G401 (cell line): ENCODE results near the gene MDM1. TPM values are rescaled to one million over a fixed set of nuclear protein-coding genes. Genes with fewer than 3 reads are reported as not detected.
A peak's percentile ranks its signal among the peaks of the same experiment; 100 is the strongest.

Source experiments
- DNase-seq: peaks from one replicate; pipeline ENCODE4 v3.0.0-alpha.2; 2015; ENCODE audit warnings: low spot score
- in situ Hi-C: cut with HindIII; loops from 2 replicates; pipeline ENCODE4 v1.10.0; 2016; ENCODE audit warnings: low sequenced_read_pairs, mixed read lengths
- total RNA-seq: library from RNA; depleted of rRNA; stranded (reverse); fragments of >200 nt; shearing (Covaris generic); gene quantifications from 2 replicates; pipeline ENCODE4 v1.2.3, GENCODE V29; 2014

The MDM1 gene
- total RNA-seq, 1 experiment from 2014 or later = 12.8 TPM

DNA sequence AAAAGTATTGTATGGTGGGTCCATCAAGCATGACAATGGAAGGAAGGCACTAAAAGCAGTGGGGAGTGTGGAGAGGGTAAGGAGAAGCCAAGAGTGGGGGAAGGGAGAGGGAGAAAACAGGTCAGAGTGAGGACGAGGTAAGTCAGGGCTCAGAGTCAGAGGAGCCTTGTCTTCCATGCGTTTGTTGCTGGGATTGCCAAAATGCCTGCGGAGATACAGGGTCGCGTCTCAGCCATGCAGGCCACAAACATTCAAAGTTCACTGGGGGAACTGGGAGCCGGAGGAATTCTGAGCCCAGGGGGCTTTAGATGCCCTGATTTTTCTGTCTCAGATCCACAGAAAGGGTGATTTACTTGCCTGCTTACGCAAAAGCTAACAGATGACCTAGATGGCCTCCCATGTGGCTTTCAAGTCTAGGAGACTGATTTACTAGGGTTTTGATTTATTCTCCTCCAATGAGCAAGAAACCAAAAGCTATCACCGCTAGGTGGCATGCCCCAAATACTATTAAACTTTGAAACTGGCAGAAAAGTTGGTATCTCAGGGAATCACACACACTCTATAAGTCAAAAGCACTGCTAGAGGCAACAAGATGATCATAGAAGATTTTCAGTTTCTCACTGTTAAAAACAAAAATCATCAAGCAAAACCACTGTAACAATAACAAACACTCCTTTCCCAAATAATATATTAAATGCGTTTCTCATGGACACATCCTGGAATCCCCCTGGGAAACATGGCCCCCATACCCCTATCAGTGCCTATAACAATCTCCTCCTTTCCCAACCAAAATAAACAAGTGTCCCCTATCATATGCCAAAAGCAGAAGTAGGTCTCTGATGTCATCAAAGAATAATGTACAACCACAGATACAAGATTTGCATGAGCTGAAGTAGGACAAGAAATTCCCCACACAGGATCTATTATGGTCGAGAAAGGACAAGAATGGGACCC lies 26.6 kb upstream of the MDM1 start:
- DNase-seq = peak; percentile 51
- in situ Hi-C loops = no loop called here

DNA sequence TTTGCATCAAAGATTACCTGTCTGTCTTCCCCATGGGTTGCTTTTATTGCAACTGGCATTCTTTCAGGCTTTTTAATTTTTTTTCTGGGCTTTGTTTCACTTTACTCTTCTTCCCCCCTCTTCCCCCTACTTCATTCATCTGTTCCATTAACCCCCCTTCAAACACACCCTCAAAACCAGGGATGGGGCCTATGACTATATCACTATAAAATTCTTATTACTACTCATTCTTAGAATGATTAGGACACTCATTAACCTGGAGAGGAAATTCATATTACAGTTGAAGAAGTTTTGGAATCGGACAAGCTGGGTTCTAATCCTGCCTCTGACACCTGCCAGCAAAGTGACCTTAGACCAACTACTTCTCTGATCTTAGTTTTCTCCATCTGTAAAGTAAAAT lies 24.8 kb upstream of the MDM1 start:
- in situ Hi-C loops = no loop called here

DNA sequence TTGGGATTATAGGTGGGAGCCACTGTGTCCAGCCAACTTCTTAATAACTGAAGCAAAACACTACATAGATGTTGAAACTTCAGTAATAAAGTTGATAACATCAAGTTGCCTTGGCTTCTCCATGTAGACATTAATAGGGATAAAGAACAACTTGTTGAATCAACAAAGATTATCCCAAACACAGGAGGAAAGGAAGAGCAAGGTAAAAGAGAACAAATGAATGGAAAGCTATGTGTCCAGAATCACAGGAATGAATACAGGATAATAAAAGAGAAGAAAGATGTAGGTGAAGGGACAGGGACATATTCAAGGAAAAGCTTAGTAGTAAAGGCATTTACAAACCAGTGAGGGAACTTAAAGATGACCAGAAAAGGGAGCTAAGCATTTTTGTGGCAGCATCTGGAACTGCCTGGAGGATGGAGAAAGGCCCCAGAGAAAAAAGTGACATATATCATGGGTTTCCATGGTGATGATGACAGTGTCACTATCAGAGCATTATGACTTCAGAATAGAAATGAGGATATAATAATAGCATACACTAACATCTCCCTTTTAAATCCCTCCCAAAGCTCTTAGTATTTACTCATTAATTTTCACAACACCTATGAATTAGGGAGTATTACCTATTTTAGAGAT lies 24.0 kb upstream of the MDM1 start:
- no peak for DNase-seq
- in situ Hi-C loops = no loop called here

More for the DNA sequence above, 24.8 kb upstream of the MDM1 start:
- no peak for DNase-seq

DNA sequence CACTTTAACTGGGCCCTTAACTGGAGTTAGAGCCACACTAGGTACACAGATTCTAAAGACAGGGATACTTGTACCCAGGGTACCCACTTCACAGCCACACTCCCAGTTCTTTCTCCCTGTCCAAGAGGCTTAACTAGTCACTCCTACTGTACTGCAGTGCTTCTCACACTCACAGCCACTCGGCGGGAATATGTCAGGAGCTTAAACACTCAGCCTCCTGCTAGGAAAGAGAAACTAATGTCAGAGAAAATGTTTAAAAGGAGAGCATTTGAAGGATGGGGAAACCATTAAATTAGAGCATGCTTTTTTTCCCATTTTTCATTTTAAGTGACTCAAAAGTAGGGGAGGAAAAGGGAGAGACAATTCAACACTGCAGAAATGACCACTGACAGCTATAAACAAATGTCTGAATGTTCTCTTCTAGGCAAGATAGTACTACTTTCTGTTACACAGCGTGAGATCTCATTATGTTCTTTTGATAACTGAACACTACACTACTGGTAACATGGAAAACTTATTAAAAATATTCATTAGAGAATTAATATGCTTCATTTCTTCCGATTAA lies 22.9 kb upstream of the MDM1 start:
- no peak for DNase-seq
- in situ Hi-C loops = no loop called here

DNA sequence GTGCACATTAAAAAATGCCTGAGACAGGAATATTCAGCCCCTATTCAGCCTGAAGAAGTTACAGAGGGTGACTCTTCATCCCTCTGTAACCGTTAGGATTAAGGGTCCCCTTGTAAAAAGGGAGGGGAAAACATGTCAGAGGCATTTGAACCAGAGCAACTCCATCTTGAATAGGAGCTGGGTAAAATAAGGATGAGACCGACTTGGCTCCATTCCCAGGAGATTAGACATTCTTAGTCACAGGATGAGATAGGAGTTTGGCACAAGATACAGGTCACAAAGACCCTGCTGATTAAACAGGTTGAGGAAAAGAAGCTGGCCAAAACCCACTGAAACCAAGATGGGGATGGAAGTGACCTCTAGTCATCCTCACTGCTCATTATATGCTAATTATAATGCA lies 19.9 kb upstream of the MDM1 start:
- peak; percentile 33 for DNase-seq
- in situ Hi-C loops = no loop called here

DNA sequence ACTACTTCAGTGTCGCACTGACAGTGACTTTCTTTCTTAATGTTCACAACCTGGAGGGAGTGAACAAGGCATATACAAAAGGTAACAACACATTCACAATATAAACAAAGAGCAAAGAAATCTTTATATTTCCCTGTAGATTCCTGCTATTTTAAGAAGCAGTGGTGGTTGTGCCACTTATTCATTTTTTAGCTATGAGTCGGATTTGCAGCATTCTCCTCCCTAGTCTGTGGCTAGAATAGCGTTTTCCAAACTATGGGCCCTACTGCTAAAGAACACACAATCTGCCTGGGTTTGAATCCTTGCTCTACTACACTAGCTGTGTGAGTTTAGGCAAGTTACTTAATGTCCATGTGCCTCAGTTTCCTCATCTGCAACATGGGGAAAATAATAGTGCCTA lies 18.6 kb upstream of the MDM1 start:
- in situ Hi-C loops = no loop called here
- no peak for DNase-seq

DNA sequence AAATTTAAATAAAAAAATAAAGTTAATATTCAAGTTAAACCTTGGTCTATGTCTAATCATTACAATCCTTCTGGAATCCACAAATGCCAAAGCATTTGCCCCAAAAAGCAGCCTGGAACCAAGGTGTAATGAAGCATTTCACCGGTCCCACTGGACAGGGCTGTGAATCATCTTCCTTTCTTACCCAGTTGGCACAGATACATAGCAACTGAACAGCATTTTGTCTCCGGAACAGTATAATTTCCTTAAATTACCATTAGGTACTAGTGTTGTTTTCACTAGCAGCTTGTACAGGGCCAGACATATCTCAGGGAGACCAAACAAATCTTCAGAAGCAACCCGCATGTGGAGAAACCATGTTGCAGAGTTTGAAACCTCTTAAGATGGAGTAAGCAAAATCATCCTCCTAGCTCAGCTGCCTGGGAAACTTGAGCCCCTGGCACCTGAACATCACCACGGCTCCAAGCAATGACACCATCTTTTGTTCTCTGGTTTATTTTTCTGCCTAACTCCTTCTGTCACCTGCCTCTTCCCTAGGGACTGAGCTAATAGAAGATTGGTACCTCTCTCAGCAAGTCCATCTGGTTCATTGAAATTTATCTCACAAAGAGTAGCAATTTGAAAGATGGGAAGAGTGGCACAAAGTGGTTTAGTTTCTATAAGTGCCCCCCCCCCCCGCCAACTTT lies 17.9 kb upstream of the MDM1 start:
- in situ Hi-C loops = no loop called here
- DNase-seq = peak; percentile 71

DNA sequence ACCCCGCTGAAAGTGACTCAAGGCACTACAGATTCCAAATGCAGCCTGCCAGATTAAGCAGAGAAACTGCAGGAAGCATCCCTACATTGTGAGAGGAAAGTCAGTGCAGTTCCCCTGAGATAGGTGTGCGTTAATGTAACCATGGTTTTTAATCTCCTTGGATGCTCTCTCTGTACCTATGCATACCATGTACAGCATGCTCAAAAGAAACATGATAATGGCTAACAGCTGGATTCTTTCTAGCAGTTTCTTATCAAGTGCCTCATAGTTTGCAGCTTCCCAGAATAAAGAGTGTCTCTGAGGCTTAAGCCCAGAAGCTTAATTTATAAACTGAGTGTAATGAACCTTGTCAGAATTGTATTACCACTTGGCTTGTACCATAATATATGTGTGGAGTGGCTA lies 17.1 kb upstream of the MDM1 start:
- DNase-seq = peak; percentile 37
- in situ Hi-C loops = no loop called here

DNA sequence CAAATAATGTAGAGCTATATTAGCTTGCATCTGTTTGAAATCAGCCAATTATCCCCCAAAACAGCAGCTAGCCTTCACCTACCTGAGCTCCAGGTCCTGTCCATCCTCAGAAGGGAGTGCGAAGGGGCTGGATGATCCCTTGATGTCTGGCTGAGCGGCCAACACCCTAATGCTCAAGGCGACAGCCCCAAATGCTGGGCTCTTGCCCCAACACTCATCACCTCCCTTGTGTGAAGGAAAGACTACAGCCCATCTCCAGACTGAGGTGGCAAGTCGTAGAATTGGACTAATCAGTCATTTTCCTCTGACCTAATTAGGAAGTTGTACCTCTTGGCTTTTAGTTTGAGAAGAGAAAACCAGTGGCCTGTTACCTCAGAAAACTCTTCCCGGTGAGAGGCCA lies 16.3 kb upstream of the MDM1 start:
- no peak for DNase-seq
- in situ Hi-C loops = no loop called here

DNA sequence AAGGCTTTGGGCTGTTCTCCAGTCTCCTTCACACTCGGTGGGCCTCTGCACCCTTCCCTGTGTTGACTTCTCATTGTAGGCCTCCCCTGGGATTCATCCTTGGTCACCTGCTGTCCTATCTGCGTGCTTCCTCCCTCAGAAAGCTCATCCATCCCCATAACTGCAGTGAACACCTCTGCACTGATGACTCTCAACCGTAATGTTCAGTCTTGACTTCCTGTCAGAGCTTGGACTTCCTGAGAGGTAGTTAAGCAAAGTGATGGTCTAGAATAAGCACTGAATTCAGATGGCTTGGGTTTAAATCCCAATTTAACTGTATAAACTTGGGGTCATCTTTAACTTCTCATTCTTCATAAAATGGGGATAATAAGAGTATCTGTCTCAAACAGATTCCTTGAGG lies 13.6 kb upstream of the MDM1 start:
- DNase-seq = no peak
- in situ Hi-C loops = no loop called here

DNA sequence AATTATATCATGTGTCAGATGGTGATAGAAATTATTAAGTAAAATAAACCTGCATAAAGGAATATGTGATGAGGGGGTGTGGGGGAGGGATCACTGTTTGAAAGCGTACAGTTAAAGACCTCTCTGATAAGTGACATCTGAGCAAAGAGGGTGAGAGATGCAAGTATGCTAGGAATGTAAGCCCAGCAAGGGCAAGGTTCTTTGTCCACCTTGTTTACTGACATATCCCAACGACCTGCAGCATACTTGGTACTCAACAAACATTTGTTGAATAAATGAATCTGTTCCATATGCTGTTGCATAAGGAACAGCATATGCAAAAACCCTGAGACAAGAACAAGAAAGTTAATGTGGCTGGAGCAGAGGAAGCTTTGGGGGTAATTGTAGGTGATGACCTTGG lies 12.0 kb upstream of the MDM1 start:
- DNase-seq = no peak
- in situ Hi-C loops = no loop called here

DNA sequence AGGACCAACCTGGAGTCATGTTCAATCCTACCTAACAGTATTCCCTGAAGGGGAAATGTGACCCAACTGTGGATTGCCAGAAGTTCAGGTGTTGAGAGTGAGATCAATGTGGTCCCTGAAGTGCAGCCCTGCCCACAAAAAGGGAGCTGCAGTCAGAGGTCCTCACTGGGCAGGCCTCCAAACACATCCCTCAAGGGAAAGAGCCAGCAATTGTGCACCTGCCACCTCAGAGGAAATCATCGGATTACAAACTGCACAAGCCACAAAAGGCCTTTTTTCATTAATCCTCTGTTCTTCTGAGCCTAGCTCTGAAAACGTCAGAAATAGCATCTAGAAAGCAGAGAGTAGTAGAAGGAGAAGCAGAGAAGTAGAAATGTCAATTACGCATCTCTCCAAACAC lies 10.8 kb upstream of the MDM1 start:
- in situ Hi-C loops = no loop called here

DNA sequence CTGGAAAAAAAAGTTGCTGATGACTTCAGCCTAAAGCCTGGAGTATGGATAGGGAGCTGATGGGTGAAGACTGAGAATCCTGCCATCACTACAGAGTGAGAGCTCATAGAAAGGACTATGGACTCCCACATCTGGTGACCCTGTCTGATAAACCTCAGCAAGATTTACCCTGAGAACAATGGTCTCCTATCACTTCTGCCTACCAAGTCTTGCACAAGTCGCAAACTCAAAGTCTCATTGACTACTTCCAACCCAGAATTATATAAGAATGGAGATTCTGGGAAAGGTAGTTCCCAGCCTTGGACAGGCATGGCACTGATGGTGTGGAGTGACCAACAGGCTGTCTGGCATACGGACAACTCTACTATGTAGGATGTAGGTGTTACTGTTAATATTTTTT lies 9.7 kb upstream of the MDM1 start:
- in situ Hi-C loops = no loop called here
- DNase-seq = no peak

More for the DNA sequence above, 10.8 kb upstream of the MDM1 start:
- no peak for DNase-seq

DNA sequence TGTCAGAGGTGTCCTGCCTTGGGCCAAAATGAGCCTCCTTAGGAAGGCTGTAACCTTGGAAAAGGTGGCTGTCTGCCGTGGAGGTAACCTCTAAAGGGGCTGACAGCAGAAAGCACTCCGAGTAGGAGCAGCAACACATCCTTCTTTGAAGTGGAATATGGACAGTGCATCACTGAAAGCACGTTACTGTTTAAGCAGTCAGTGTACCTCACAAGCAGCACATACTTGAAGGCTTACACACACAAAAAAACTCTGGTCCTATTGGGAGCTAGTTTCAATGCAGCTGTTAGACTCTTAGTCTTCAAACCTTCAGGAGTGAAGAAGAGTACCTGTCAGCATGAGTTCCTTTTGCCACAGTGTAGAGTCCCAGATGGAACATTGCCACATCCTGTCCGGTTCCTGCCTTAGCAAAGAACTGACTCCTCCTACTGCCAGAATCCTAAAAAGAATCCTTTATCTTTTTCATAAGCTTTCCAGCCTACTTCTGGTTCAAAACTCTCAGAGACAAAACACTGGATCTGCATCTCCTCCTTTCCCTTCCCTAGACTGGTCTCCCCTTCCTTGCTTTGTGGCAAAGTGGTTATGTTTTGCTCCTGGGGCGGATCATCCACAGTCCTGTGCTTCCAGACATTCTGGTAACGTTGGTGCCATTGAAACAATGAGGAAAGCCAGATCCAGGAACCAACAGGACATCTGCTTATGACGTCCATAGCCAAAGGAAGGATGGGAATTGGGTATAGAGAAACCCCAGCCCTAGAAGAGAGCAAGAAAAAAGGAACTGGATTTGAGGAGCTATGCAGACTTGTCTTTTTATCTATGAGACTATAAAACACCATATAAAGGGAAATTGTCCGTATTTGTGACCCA lies 8.5 kb upstream of the MDM1 start:
- DNase-seq = no peak
- in situ Hi-C loops = no loop called here

DNA sequence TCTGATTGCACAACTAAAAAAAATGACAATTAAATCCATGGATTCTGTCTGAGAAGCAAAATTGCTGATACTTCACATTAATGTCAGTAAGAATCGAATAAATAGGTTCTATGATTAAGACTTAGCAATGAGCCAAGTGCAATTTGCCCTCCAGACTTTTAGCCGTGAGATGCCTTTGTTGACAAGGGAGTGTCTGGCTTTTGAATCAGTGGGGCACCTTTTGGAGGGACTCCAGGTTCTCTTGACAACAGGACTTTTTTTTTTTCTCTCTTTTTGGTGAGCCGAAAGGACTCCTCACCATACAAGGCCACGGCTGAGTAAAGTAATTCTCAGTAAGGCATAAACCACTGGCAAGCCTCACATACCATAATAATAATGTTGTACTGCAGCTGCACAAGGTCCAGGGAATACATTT lies 4.7 kb upstream of the MDM1 start:
- DNase-seq = peak; percentile 73
- in situ Hi-C loops = no loop called here

DNA sequence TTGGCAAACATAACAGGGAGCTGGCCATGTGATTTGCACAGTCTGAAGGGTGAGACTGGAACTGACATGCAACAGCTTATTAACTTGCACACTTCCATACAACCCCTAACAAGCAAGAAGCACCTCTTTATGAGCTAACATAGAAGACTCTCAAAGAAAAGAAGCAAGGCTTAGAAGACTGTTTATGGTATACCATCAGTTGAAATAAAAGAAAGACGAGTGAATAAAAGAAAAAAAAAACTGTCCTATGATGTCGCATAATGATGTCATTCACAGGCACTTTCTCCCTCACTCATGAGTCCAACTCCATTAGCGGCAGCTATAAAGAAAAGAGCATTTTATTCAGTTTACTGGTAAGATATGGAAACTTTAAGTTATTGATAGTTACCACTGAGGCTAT lies 3.3 kb upstream of the MDM1 start:
- in situ Hi-C loops = no loop called here
- no peak for DNase-seq

DNA sequence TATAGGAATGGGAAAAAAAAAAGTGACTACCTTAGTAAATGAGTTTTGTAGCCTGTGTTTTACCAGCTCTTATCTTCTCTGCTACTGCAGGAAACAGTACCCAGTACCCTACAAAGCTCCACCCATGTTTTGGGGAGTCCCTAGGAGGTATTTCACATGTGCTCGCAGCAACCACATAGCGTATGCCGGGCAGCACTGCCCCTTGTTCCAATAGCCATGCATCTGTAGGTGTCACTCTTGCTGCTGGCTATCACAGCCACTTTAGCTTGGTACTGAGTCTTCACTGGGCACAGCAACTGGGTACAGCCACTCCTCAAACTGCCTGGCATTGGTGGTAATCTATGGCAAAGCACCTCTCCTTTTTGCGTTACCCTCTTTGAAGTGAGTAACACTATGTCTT lies 2.0 kb upstream of the MDM1 start:
- in situ Hi-C loops = no loop called here
- no peak for DNase-seq

DNA sequence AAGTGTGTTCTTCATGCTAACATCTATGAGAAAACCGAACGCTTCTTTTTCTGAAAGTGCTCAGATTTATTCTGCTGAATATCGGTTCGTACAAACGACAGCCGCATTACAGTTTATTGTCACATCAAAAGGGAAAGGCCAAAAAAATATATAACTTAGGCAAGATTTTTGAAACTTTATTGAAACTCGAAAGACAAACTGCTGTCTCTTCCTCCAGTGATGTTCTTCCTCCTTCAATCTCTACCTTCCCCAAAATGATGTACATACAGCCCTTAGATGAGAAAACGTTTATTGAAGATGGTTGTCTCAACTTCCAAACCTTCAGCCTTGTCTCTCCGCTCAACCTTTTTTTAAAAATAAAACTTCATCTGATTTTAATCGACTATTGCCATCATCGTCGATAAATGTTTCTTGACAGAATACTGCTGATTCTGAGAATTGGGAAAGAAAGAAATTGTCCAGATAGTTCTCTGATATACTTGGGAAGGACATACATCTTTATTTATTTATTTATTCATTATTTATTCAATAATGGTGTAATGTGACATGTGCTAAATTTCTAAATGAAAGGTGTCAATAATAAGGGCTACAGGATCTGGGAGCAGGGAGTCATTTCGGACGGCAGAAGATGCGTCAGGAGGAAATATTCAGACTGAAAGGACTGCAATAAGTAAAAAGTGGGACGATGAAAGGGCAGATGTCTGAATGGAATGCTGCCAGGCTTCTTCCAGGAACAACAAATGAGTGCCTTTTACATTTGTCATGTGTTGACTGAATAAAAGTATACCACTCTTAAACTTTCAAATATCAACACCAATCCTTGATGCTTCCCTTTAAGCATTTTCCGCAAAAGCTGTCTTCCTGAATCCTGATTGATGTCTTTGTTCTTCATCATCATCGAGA lies 817 bp upstream of the MDM1 start:
- in situ Hi-C loops = no loop called here
- no peak for DNase-seq
